ENCODE measurements around the gene MMP11.
"Not testable (repeated sequence)": the region's sequence is repeated elsewhere in the genome, so short reads cannot be mapped to it uniquely, and the experiment has no call there.

MMP11 gene, protein sequence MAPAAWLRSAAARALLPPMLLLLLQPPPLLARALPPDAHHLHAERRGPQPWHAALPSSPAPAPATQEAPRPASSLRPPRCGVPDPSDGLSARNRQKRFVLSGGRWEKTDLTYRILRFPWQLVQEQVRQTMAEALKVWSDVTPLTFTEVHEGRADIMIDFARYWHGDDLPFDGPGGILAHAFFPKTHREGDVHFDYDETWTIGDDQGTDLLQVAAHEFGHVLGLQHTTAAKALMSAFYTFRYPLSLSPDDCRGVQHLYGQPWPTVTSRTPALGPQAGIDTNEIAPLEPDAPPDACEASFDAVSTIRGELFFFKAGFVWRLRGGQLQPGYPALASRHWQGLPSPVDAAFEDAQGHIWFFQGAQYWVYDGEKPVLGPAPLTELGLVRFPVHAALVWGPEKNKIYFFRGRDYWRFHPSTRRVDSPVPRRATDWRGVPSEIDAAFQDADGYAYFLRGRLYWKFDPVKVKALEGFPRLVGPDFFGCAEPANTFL

DNA sequence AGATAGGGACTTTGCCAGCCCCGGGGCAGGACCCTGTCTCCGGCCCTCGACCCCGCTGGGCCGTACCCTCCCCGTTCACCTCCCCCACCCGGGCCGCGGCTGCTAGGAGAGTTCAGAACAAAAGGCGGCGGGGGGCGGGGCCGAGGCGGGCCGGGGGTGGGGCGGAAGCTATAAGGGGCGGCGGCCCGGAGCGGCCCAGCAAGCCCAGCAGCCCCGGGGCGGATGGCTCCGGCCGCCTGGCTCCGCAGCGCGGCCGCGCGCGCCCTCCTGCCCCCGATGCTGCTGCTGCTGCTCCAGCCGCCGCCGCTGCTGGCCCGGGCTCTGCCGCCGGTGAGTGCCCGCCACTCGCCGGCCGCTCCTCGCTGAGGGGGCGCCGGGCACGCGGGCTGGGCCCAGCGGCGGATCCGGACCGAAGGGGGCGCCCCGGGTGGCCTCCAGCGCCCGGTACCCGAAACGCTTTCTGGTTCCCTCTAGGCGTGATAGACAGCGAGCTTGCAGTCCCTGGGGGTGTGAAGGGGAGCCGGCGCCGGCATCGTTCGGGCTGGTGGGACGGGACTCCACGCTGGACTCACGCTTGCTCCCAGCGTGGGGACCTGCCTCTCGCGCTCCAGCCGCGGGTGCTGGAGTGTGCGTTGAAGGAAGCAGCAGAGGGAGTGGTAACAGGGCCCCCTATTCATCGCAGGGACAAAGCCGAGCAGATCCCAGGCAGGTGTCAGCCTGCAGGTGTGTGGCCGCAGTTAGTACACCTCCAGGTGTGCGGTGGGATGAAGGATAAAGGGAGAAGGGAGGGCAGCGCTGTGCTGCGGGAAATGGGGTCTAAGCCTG lies at the start of gene MMP11:
TSS of gene MMP11 (plus strand) at position 201 of the 825 bp plus-strand sequence. CDS start at position 223, 22 bp downstream.
- H3K36me3 ChIP-seq (ENCODE audit: insufficient read depth, low read depth, low read length): no peaks in the 10 kb centered on the region
- peak within 1 kb of the TSS; percentile 67 for H3K4me3 ChIP-seq (ENCODE audit: low read length)
- peak within 1 kb of the TSS; percentile 56; the same call in 1 of the 2 replicates for H3K9ac ChIP-seq (ENCODE audit: low read depth, low read length)
- no peak within 1 kb of the TSS for H3K27ac ChIP-seq (ENCODE audit: low read length)
- H3K4me1 ChIP-seq (ENCODE audit: insufficient read depth, low read length): peaks cover 6% of the 10 kb centered on the region; the same call in 1 of the 2 replicates
- no peaks in the 10 kb centered on the region for H3K9me3 ChIP-seq (ENCODE audit: insufficient read depth, low read depth, low read length)
- peaks cover 48% of the 10 kb centered on the region for H3K27me3 ChIP-seq (ENCODE audit: insufficient read depth, low read length)

DNA sequence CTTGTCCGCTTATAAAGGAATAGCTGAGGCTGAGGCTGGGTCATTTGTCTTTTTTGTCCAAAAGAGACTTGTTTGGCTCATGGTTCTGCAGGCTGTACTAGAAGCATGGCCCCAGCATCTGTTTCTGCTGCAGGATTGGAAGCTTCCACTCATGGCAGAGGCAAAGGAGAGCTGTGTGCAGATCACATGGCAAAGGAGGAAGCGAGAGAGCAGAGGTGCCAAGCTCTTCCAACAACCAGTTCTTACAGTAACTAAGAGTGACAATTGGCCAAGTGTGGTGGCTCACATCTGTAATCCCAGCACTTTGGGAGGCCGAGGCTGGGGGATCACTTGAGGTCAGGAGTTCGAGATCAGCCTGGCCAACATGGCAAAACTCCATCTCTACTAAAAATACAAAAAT lies 44.5 kb upstream of the MMP11 start:
- not testable (repeated sequence) for H3K36me3 ChIP-seq (ENCODE audit: insufficient read depth, low read depth, low read length)

DNA sequence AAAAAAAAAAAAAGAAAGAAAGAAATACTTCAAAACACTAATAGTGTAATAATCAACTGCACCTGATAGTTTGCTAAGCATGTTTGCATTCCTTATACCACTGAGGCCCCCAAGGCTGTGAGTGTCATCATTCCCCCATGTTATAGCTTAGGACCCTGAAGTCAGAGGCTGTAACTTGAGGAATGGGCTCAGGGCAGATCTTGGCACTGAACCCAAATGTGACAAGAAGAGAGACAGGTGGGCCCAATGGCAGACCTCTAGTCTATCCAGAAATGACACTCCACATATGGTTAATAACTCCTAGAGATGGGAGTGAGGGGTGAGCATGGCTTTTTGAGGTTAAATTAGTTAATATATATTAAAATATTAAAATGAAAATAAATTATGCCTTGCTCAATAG lies 35.0 kb upstream of the MMP11 start:
- H3K9me3 ChIP-seq (ENCODE audit: insufficient read depth, low read depth, low read length): no peaks in the 10 kb centered on the region
- no peak overlapping the region for H3K9ac ChIP-seq (ENCODE audit: low read depth, low read length)
- H3K27ac ChIP-seq (ENCODE audit: low read length): no peak overlapping the region
- no peaks in the 10 kb centered on the region for H3K27me3 ChIP-seq (ENCODE audit: insufficient read depth, low read length)
- no peak overlapping the region for H3K4me3 ChIP-seq (ENCODE audit: low read length)
- no peaks in the 10 kb centered on the region; the same call in 1 of the 2 replicates for H3K36me3 ChIP-seq (ENCODE audit: insufficient read depth, low read depth, low read length)
- H3K4me1 ChIP-seq (ENCODE audit: insufficient read depth, low read length): no peaks in the 10 kb centered on the region

More for the DNA sequence above, 44.5 kb upstream of the MMP11 start:
- not testable (repeated sequence) for H3K4me3 ChIP-seq (ENCODE audit: low read length); H3K9me3 ChIP-seq (ENCODE audit: insufficient read depth, low read depth, low read length); H3K4me1 ChIP-seq (ENCODE audit: insufficient read depth, low read length); H3K27me3 ChIP-seq (ENCODE audit: insufficient read depth, low read length); H3K27ac ChIP-seq (ENCODE audit: low read length); H3K9ac ChIP-seq (ENCODE audit: low read depth, low read length)

DNA sequence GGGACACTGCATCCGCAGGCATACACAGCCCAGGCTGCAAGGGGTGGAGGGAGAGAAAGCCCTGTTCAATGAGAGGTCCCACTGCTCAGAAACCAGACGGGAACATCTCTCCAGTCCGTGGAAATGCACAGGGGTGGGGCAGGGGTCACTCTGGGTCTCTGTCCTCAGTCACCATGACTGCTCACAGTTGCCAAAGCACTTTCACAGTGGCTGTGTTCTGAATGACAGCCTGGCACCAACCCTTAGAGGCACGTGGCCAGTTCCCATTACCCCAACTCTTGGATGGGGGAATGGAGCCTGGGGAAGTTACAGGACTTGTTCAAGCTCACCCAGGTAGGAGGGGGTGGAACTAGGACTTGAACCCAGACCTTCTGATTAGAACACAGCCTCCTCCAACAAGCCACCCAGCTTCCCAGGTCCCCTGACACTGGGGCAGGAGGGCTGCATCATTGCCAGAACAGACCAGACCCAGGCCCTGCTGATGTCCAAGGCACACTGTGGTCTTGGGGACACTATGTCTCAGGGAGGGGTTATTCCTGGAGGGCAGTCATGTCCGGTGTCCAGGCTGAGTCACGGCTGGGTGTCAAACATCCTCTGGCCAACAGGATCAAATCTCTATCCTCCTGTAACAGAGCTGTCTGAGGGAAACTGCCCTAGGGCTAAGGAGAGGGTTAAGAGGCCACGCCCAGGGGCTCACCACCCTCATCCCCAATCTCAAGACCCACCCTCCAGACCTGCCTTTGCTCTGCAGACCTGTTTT lies 30.0 kb upstream of the MMP11 start:
- Histone ChIP-seq H3K27ac (ENCODE audit: low read length) (no peak overlapping the region), H3K4me1 (ENCODE audit: insufficient read depth, low read length) (no peaks in the 10 kb centered on the region), H3K9ac (ENCODE audit: low read depth, low read length) (no peak overlapping the region), H3K4me3 (ENCODE audit: low read length) (no peak overlapping the region), H3K9me3 (ENCODE audit: insufficient read depth, low read depth, low read length) (no peaks in the 10 kb centered on the region), H3K27me3 (ENCODE audit: insufficient read depth, low read length) (no peaks in the 10 kb centered on the region), H3K36me3 (ENCODE audit: insufficient read depth, low read depth, low read length) (peaks cover 15% of the 10 kb centered on the region)

DNA sequence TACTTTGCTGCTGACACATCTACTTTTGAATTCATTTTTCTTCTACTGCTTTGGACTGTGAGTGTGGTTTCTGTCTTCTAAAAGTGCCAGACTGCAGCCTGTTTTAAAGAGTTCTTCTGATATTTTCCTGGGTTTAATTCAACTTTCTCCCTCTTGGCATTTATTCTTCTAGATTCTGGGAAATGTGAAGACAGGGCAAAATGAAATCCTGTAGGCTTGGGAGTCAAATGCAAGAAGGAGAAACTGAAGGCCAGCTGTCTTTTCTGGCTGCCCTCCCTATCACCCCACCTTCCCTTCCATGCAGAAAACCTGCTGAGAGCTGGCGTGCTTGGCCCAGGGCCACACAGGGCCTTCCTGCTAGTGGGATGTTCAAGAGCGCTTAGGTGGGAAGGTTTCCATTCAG lies 29.3 kb upstream of the MMP11 start:
- Histone ChIP-seq H3K4me1 (ENCODE audit: insufficient read depth, low read length) (no peaks in the 10 kb centered on the region), H3K9me3 (ENCODE audit: insufficient read depth, low read depth, low read length) (no peaks in the 10 kb centered on the region), H3K4me3 (ENCODE audit: low read length) (no peak overlapping the region), H3K27me3 (ENCODE audit: insufficient read depth, low read length) (no peaks in the 10 kb centered on the region), H3K27ac (ENCODE audit: low read length) (no peak overlapping the region), H3K36me3 (ENCODE audit: insufficient read depth, low read depth, low read length) (peaks cover 15% of the 10 kb centered on the region), H3K9ac (ENCODE audit: low read depth, low read length) (no peak overlapping the region)

DNA sequence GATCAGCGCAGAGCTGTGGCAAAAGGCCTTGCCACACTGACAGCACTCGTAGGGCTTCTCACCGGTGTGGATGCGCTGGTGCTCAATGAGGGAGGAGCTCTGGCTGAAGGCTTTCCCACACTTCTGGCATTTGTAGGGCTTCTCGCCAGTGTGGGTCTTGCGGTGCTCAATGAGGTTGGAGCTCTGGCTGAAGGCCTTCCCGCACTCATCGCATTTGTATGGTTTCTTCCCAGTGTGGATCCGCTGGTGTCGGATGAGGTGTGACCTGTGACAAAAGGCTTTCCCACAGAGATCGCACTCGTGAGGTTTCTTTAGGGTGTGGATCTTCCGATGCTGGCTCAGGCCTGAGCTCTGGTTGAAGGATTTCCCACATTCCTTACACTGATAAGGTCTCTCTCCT lies 28.6 kb upstream of the MMP11 start:
- no peak overlapping the region for H3K4me3 ChIP-seq (ENCODE audit: low read length)
- no peaks in the 10 kb centered on the region for H3K9me3 ChIP-seq (ENCODE audit: insufficient read depth, low read depth, low read length)
- no peak overlapping the region for H3K9ac ChIP-seq (ENCODE audit: low read depth, low read length)
- H3K27ac ChIP-seq (ENCODE audit: low read length): no peak overlapping the region
- H3K27me3 ChIP-seq (ENCODE audit: insufficient read depth, low read length): no peaks in the 10 kb centered on the region
- H3K36me3 ChIP-seq (ENCODE audit: insufficient read depth, low read depth, low read length): peaks cover 15% of the 10 kb centered on the region
- no peaks in the 10 kb centered on the region for H3K4me1 ChIP-seq (ENCODE audit: insufficient read depth, low read length)

DNA sequence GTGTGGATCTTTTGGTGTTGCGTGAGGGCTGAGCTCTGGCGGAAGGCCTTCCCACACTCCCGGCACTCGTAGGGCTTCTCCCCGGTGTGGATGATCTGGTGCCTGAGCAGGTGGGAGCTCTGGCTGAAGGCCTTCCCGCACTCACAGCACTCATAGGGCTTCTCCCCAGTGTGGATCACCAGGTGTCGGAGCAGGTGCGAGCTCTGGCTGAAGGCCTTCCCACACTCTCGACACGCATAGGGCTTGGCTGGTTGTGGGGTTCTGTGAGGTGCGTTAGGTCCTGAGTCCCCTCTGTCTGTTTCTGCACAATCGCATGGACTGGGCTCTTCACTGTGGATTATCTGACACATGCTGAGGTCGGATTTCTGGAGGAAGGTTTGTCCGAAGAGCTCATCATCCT lies 28.2 kb upstream of the MMP11 start:
- H3K27me3 ChIP-seq (ENCODE audit: insufficient read depth, low read length): no peaks in the 10 kb centered on the region
- no peak overlapping the region for H3K27ac ChIP-seq (ENCODE audit: low read length)
- H3K4me1 ChIP-seq (ENCODE audit: insufficient read depth, low read length): no peaks in the 10 kb centered on the region
- no peak overlapping the region for H3K4me3 ChIP-seq (ENCODE audit: low read length)
- no peak overlapping the region for H3K9ac ChIP-seq (ENCODE audit: low read depth, low read length)
- no peaks in the 10 kb centered on the region for H3K9me3 ChIP-seq (ENCODE audit: insufficient read depth, low read depth, low read length)
- H3K36me3 ChIP-seq (ENCODE audit: insufficient read depth, low read depth, low read length): peaks cover 15% of the 10 kb centered on the region

DNA sequence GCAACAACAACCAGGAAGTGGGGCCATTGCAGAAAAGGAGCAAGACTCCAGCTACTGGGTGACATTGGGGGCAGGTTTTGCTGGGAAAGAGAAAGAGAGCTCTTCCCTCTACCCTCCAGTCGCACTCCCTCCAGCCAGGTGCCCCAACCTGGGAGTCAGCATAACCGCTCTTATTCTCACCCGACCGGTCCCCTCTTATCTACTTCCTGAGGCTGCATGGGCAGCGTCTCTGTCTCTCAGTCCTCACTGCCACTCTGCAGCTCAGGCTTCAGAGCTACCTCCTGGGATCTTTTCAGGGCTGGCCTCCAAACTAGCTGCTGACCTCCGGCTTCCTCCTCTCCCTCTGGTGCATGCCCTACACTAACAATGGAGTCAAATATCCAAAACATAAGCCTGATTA lies 26.9 kb upstream of the MMP11 start:
- Histone ChIP-seq H3K36me3 (ENCODE audit: insufficient read depth, low read depth, low read length) (peaks cover 15% of the 10 kb centered on the region), H3K4me3 (ENCODE audit: low read length) (no peak overlapping the region), H3K27me3 (ENCODE audit: insufficient read depth, low read length) (no peaks in the 10 kb centered on the region), H3K9ac (ENCODE audit: low read depth, low read length) (no peak overlapping the region), H3K9me3 (ENCODE audit: insufficient read depth, low read depth, low read length) (no peaks in the 10 kb centered on the region), H3K4me1 (ENCODE audit: insufficient read depth, low read length) (no peaks in the 10 kb centered on the region; the same call in 1 of the 2 replicates), H3K27ac (ENCODE audit: low read length) (no peak overlapping the region)

DNA sequence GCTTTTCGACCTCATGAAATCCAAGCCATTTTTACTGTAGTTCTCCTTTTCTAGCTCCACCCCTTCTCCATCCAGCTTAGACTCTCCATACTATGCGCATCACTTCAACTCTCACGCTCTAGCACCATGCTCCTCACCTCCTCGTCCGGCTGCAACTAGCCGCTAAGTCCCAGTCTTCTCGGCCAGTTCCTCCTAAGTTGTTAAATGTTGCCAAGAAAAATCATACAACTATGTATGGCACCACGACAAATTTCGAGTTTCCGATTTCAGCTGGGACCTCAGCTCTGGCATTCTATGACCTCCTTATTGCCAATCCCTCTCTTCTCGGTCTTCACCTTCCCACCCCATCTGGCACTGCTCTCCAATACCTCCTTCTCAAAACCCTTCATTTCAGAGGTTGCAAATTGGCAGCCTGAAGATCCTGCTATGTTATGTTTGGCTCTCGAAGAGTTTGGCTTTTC lies 22.8 kb upstream of the MMP11 start:
- Histone ChIP-seq H3K9ac (ENCODE audit: low read depth, low read length) (no peak overlapping the region), H3K36me3 (ENCODE audit: insufficient read depth, low read depth, low read length) (no peaks in the 10 kb centered on the region), H3K4me1 (ENCODE audit: insufficient read depth, low read length) (no peaks in the 10 kb centered on the region; the same call in 1 of the 2 replicates), H3K27me3 (ENCODE audit: insufficient read depth, low read length) (no peaks in the 10 kb centered on the region), H3K4me3 (ENCODE audit: low read length) (peak overlapping the region; percentile 71), H3K9me3 (ENCODE audit: insufficient read depth, low read depth, low read length) (no peaks in the 10 kb centered on the region), H3K27ac (ENCODE audit: low read length) (no peak overlapping the region)

DNA sequence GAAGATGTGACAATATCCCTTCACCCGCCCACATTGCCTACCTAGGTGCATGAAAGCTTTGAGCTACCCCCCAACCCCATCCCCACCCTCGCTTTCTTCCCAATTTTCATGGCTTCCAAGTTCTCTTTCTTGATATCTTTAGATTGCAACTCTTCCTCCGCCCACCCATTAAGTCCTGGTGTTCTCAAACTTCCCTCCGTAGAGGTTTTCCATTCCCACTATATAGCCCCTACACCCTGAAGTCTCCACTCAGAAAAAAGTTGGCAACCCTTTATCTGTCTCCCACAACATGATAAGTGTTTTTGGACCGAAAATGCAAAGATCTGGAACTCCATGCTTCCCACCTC lies 22.3 kb upstream of the MMP11 start:
- no peak overlapping the region for H3K27ac ChIP-seq (ENCODE audit: low read length)
- H3K9ac ChIP-seq (ENCODE audit: low read depth, low read length): peak overlapping the region; percentile 40; the same call in 1 of the 2 replicates
- H3K36me3 ChIP-seq (ENCODE audit: insufficient read depth, low read depth, low read length): no peaks in the 10 kb centered on the region
- H3K4me1 ChIP-seq (ENCODE audit: insufficient read depth, low read length): no peaks in the 10 kb centered on the region; the same call in 1 of the 2 replicates
- no peaks in the 10 kb centered on the region for H3K9me3 ChIP-seq (ENCODE audit: insufficient read depth, low read depth, low read length)
- peak overlapping the region; percentile 71 for H3K4me3 ChIP-seq (ENCODE audit: low read length)
- H3K27me3 ChIP-seq (ENCODE audit: insufficient read depth, low read length): no peaks in the 10 kb centered on the region

DNA sequence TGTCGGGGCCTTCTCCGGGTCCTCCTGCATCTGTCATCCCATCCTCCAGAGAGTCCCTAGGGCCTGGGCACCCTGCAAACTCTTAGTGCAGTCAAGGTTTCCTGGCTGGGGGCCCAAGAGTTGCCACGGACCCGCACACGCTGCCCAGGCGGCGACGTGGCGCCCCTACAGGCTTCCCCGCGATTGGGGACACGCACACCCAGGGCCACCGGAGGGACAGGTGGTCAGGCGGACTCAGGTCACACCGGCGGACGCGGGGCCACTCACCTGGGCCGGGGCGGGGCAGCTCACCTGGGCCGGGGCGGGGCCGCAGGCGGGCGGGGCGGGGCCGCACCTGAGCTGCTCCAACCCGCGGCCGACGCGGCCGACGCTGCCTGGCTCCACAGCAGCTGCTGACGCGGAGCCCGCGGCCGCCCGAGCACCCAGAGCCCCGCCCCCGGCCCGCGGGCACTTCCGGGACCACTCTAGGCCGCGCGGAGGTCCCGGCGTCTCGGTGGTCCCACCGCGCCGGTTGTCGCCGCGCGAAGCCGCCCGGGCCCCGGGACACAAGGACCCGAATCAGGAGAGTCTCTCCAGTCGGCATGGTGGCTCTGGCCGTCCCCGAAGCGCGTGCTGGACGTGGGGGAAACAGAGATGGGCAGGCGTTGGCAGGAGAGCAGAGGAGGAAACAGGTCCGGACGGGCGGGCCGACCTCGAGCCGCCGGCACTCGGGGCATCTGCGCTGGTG lies 21.8 kb upstream of the MMP11 start, which contains the start of gene ZNF70:
TSS of gene ZNF70 (minus strand) at position 399 of the 727 bp plus-strand sequence. CDS start 5,972 bp downstream, outside the sequence.
- no peaks in the 10 kb centered on the region; the same call in 1 of the 2 replicates for H3K4me1 ChIP-seq (ENCODE audit: insufficient read depth, low read length)
- H3K36me3 ChIP-seq (ENCODE audit: insufficient read depth, low read depth, low read length): no peaks in the 10 kb centered on the region
- peak within 1 kb of the TSS; percentile 93 for H3K4me3 ChIP-seq (ENCODE audit: low read length)
- no peaks in the 10 kb centered on the region for H3K9me3 ChIP-seq (ENCODE audit: insufficient read depth, low read depth, low read length)
- H3K27me3 ChIP-seq (ENCODE audit: insufficient read depth, low read length): no peaks in the 10 kb centered on the region
- peak within 1 kb of the TSS; percentile 94; the same call in 1 of the 2 replicates for H3K9ac ChIP-seq (ENCODE audit: low read depth, low read length)
- H3K27ac ChIP-seq (ENCODE audit: low read length): peak within 1 kb of the TSS; percentile 94
